ENCODE results near the gene PTPN14.

Gene PTPN14

DNA sequence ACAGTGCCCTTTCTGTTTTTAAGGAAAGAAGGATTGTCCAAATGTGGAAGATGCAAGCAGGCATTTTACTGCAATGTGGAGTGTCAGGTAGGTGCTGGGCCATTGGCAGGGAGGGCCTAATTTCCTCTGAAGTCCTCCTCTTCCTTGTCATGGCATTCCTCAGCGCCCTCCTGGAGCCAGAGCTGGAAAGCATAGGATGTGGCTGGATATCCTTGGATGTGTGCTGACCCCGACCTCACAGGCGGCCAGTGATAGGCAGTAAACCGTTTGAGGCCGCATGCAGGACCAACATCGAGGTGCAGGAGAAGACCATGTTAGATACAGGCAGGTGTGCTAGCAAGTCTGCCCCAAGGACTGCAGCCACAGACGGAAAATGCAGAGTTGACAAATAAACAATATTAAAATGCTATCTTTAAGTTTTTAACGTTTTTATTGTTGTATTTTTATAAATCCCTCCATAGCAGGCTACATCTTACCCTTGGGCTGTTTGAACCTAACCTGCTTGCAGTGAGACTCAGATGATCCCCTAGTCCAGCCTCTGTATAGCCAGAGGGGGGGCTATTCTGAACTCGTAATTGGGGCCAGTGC is 246.1 kb downstream of the PTPN14 start:
- no peak for ATAC-seq
- no peak for TF ChIP-seq ZNF8 (CRISPR knock-in tag; IDR thresholded peaks at IDR 0.05)
- no peak for TF ChIP-seq ZNF70 (CRISPR knock-in tag; IDR thresholded peaks at IDR 0.05)
- TF ChIP-seq PPARA (CRISPR knock-in tag; IDR thresholded peaks at IDR 0.05; ENCODE audit: borderline replicate concordance): no peak
- TF ChIP-seq, protein P1, sequence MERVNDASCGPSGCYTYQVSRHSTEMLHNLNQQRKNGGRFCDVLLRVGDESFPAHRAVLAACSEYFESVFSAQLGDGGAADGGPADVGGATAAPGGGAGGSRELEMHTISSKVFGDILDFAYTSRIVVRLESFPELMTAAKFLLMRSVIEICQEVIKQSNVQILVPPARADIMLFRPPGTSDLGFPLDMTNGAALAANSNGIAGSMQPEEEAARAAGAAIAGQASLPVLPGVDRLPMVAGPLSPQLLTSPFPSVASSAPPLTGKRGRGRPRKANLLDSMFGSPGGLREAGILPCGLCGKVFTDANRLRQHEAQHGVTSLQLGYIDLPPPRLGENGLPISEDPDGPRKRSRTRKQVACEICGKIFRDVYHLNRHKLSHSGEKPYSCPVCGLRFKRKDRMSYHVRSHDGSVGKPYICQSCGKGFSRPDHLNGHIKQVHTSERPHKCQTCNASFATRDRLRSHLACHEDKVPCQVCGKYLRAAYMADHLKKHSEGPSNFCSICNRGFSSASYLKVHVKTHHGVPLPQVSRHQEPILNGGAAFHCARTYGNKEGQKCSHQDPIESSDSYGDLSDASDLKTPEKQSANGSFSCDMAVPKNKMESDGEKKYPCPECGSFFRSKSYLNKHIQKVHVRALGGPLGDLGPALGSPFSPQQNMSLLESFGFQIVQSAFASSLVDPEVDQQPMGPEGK (CRISPR knock-in tag; IDR thresholded peaks at IDR 0.05; ENCODE audit: borderline replicate concordance): no peak
- TF ChIP-seq BACH2 (CRISPR knock-in tag; IDR thresholded peaks at IDR 0.05; ENCODE audit: borderline replicate concordance): no peak
- TF ChIP-seq ISL1 (CRISPR knock-in tag; IDR thresholded peaks at IDR 0.05): no peak
- no peak for TF ChIP-seq SNAI2 (CRISPR knock-in tag; IDR thresholded peaks at IDR 0.05)
- TF ChIP-seq OSR1 (CRISPR knock-in tag; IDR thresholded peaks at IDR 0.05): no peak
- TF ChIP-seq ZNF565 (CRISPR knock-in tag; conservative IDR thresholded peaks at IDR 0.05; ENCODE audit: low read depth): no peak
- no peak for TF ChIP-seq POU6F1 (CRISPR knock-in tag; IDR thresholded peaks at IDR 0.05; ENCODE audit: borderline replicate concordance, low read depth)
- TF ChIP-seq, protein P2, sequence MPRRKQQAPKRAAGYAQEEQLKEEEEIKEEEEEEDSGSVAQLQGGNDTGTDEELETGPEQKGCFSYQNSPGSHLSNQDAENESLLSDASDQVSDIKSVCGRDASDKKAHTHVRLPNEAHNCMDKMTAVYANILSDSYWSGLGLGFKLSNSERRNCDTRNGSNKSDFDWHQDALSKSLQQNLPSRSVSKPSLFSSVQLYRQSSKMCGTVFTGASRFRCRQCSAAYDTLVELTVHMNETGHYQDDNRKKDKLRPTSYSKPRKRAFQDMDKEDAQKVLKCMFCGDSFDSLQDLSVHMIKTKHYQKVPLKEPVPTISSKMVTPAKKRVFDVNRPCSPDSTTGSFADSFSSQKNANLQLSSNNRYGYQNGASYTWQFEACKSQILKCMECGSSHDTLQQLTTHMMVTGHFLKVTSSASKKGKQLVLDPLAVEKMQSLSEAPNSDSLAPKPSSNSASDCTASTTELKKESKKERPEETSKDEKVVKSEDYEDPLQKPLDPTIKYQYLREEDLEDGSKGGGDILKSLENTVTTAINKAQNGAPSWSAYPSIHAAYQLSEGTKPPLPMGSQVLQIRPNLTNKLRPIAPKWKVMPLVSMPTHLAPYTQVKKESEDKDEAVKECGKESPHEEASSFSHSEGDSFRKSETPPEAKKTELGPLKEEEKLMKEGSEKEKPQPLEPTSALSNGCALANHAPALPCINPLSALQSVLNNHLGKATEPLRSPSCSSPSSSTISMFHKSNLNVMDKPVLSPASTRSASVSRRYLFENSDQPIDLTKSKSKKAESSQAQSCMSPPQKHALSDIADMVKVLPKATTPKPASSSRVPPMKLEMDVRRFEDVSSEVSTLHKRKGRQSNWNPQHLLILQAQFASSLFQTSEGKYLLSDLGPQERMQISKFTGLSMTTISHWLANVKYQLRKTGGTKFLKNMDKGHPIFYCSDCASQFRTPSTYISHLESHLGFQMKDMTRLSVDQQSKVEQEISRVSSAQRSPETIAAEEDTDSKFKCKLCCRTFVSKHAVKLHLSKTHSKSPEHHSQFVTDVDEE (CRISPR knock-in tag; IDR thresholded peaks at IDR 0.05): no peak
- no peak for TF ChIP-seq CSDC2 (CRISPR knock-in tag; IDR thresholded peaks at IDR 0.05)
- TF ChIP-seq ZC3H10 (CRISPR knock-in tag; IDR thresholded peaks at IDR 0.05): no peak
- no peak for TF ChIP-seq TOX (CRISPR knock-in tag; IDR thresholded peaks at IDR 0.05; ENCODE audit: borderline replicate concordance)
- TF ChIP-seq ZFP3 (CRISPR knock-in tag; IDR thresholded peaks at IDR 0.05): no peak
- no peak for TF ChIP-seq ARNTL (CRISPR knock-in tag; IDR thresholded peaks at IDR 0.05; ENCODE audit: borderline replicate concordance, low read depth)

GRCh38 chr1:214303141-214303930 is 248.1 kb downstream of the PTPN14 start:
- no peak for TF ChIP-seq ESRRG (CRISPR knock-in tag; IDR thresholded peaks at IDR 0.05)
- TF ChIP-seq ARNTL (CRISPR knock-in tag; IDR thresholded peaks at IDR 0.05; ENCODE audit: borderline replicate concordance, low read depth): no peak
- TF ChIP-seq TCF4 (CRISPR knock-in tag; IDR thresholded peaks at IDR 0.05; ENCODE audit: borderline replicate concordance): no peak
- TF ChIP-seq GLIS3 (CRISPR knock-in tag; IDR thresholded peaks at IDR 0.05): no peak
- no peak for TF ChIP-seq ZC3H10 (CRISPR knock-in tag; IDR thresholded peaks at IDR 0.05)
- TF ChIP-seq, protein P1 (CRISPR knock-in tag; IDR thresholded peaks at IDR 0.05; ENCODE audit: borderline replicate concordance): no peak
- ATAC-seq: no peak

DNA sequence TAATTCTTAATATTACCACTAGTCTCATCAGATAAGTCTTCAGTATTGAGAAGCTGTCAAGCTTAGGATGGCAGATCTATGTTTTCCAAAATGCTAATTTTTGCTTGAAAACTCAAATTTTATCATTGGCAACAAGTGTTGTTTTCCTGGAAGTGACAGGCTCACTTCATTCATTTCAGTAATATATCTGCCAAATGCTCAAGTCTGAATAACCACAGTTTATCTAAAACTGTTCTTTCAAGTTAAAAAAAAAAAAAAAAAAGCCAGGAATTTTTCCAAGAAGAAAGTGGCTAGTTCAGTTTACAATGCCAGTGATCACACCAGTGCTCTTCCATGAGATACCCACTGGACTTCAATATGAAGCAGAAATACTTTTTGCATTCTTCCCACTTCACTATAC is 249.9 kb downstream of the PTPN14 start:
- no peak for ATAC-seq
- TF ChIP-seq OSR1 (CRISPR knock-in tag; IDR thresholded peaks at IDR 0.05) (no peak), ISL1 (CRISPR knock-in tag; IDR thresholded peaks at IDR 0.05) (no peak), ZNF565 (CRISPR knock-in tag; conservative IDR thresholded peaks at IDR 0.05; ENCODE audit: low read depth) (no peak), ZNF8 (CRISPR knock-in tag; IDR thresholded peaks at IDR 0.05) (no peak), TOX (CRISPR knock-in tag; IDR thresholded peaks at IDR 0.05; ENCODE audit: borderline replicate concordance) (no peak), GLIS3 (CRISPR knock-in tag; IDR thresholded peaks at IDR 0.05) (no peak), ZC3H10 (CRISPR knock-in tag; IDR thresholded peaks at IDR 0.05) (no peak), CSDC2 (CRISPR knock-in tag; IDR thresholded peaks at IDR 0.05) (no peak), ARNTL (CRISPR knock-in tag; IDR thresholded peaks at IDR 0.05; ENCODE audit: borderline replicate concordance, low read depth) (no peak), RARB (CRISPR knock-in tag; IDR thresholded peaks at IDR 0.05) (no peak), SNAI2 (CRISPR knock-in tag; IDR thresholded peaks at IDR 0.05) (no peak), ZNF70 (CRISPR knock-in tag; IDR thresholded peaks at IDR 0.05) (no peak)
- TF ChIP-seq, protein P3, sequence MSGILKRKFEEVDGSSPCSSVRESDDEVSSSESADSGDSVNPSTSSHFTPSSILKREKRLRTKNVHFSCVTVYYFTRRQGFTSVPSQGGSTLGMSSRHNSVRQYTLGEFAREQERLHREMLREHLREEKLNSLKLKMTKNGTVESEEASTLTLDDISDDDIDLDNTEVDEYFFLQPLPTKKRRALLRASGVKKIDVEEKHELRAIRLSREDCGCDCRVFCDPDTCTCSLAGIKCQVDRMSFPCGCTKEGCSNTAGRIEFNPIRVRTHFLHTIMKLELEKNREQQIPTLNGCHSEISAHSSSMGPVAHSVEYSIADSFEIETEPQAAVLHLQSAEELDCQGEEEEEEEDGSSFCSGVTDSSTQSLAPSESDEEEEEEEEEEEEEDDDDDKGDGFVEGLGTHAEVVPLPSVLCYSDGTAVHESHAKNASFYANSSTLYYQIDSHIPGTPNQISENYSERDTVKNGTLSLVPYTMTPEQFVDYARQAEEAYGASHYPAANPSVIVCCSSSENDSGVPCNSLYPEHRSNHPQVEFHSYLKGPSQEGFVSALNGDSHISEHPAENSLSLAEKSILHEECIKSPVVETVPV (CRISPR knock-in tag; IDR thresholded peaks at IDR 0.05): no peak
- TF ChIP-seq, protein P1 (CRISPR knock-in tag; IDR thresholded peaks at IDR 0.05; ENCODE audit: borderline replicate concordance): no peak
- TF ChIP-seq, protein P4, sequence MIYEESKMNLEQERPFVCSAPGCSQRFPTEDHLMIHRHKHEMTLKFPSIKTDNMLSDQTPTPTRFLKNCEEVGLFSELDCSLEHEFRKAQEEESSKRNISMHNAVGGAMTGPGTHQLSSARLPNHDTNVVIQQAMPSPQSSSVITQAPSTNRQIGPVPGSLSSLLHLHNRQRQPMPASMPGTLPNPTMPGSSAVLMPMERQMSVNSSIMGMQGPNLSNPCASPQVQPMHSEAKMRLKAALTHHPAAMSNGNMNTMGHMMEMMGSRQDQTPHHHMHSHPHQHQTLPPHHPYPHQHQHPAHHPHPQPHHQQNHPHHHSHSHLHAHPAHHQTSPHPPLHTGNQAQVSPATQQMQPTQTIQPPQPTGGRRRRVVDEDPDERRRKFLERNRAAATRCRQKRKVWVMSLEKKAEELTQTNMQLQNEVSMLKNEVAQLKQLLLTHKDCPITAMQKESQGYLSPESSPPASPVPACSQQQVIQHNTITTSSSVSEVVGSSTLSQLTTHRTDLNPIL (CRISPR knock-in tag; IDR thresholded peaks at IDR 0.05; ENCODE audit: low read depth): no peak

Measured in SK-N-SH treated with all-trans-retinoic acid at 6 μM for 48 hours (cell line).